Subcutaneous abdominal adipose tissue (tissue), 5 donors: ENCODE results near the gene DYNLT2.

Source experiments
- H3K27ac ChIP-seq: one replicate; pipeline ENCODE4 v1.7.0; 2013; ENCODE audit warnings: low read depth, mild to moderate bottlenecking, inconsistent platforms, low read length, moderate library complexity
- H3K27me3 ChIP-seq, 5 donors: one replicate each; pipeline ENCODE4 v1.7.0; 2013; ENCODE audit warnings: low read length in 5 of 5, inconsistent platforms in 1 of 5; ENCODE audit not compliant: control insufficient read depth in 5 of 5, insufficient read depth in 4 of 5
- H3K36me3 ChIP-seq, 5 donors: one replicate each; pipeline ENCODE4 v1.7.0; 2013; ENCODE audit warnings: low read length in 5 of 5; ENCODE audit not compliant: control insufficient read depth in 5 of 5, insufficient read depth in 5 of 5
- H3K4me1 ChIP-seq, 5 donors: one replicate each; pipeline ENCODE4 v1.7.0; 2013; ENCODE audit warnings: low read length in 5 of 5, mild to moderate bottlenecking in 3 of 5, moderate library complexity in 1 of 5; ENCODE audit not compliant: control insufficient read depth in 5 of 5, insufficient read depth in 5 of 5
- H3K4me3 ChIP-seq, 5 donors: one replicate each; pipeline ENCODE4 v1.7.0; 2013; ENCODE audit warnings: low read length in 5 of 5, low read depth in 1 of 5
- H3K9ac ChIP-seq, 5 donors: one replicate each; pipeline ENCODE4 v1.7.0; 2013; ENCODE audit warnings: low read length in 5 of 5, mild to moderate bottlenecking in 4 of 5, moderate library complexity in 3 of 5
- H3K9me3 ChIP-seq, 5 donors: one replicate each; pipeline ENCODE4 v1.7.0; 2013; ENCODE audit warnings: low read length in 5 of 5; ENCODE audit not compliant: control insufficient read depth in 5 of 5
- donor health status: healthy.
- donor health status: healthy.
- donor health status: healthy.
- donor health status: healthy.
- donor health status: healthy.

The DYNLT2 gene

DNA sequence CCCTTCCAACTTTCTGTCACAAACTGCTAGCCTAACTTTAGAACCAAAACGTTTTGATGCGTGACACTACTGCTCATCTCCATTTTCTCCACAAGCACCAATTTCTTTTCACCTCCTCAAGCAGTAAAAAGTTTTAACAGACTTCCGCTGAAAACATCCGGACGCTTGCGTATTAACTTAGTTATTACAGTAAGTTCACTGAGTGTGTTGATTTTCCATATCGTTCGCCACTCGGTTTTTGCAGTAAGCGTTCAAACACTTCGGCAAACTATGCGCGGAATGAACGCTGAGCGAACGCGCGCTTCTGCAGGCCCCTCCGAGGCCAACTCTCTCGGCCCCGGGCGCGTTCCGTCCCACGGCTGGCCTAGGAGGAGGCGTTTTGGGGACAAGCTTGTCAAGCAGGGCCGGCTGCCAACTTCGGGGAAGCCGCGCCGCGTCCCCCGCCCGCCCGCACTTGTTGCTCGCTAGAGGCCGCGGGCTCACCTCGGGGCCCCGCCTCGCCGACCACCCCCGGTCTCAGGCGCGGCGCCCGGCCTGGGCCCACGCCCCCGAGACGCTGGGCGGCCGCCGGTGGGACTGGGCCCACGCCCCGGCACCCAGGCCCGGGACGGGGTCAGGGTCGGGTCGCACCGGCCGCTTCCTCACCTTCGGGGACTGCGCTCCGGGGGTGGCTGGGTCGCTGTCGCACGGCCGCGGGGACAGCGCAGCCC, 28.0 kb downstream of the DYNLT2 start:
- peak overlapping the region; percentile 74 to 91 (median 85) for H3K4me3 ChIP-seq
- H3K9me3 ChIP-seq: no peaks in the 10 kb centered on the region
- peaks cover 2 to 26% (median 23%) of the 10 kb centered on the region in 5 donors for H3K4me1 ChIP-seq
- H3K9ac ChIP-seq: peak overlapping the region; percentile 76 to 85 (median 79)
- peak overlapping the region; percentile 84 for H3K27ac ChIP-seq
- no peaks in the 10 kb centered on the region for H3K36me3 ChIP-seq
- no peaks in the 10 kb centered on the region for H3K27me3 ChIP-seq

- Histone ChIP-seq H3K9ac (peak overlapping the region; percentile 76 to 85 (median 79)), H3K27ac (peak overlapping the region; percentile 84), H3K4me3 (peak overlapping the region; percentile 74 to 91 (median 85)), H3K9me3 (no peaks in the 10 kb centered on the region), H3K36me3 (no peaks in the 10 kb centered on the region), H3K27me3 (no peaks in the 10 kb centered on the region), H3K4me1 (peaks cover 2 to 26% (median 23%) of the 10 kb centered on the region in 5 donors)
Measured at GRCh38 chr6:169722362-169723199, 28.8 kb downstream of the DYNLT2 start.

DNA sequence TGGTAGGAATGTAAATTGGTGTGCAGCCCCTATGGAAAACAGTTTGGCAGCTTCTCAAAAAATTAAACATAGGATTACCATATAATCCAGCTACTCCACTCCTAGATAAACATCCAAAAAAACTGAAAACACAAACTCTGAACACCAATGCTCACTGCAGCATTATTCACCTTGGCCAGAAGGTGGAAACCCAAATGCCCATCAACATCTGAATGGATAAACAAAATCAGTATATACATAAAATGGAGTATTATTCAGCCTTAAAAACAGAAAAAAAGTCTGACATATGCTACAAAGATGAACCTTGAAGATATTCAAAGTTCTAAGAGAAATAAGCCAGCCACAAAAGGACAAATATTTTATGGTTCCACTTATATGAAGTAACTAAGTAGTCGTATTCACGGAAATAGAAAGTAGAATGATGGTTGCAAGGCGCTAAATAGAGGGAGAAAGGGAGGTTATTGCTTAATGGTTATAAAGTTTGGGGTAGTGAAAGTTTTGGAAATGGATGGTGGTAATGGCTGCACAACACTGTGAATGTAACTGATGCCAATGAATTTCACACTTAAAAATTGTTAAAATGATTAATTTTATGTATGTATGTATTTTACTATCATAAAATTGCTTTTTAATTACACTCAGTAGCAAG, 31.0 kb downstream of the DYNLT2 start:
- H3K27me3 ChIP-seq: no peaks in the 10 kb centered on the region
- H3K36me3 ChIP-seq: peaks cover 8 to 17% (median 11%) of the 10 kb centered on the region in 5 donors
- no peak overlapping the region for H3K9ac ChIP-seq
- H3K9me3 ChIP-seq: no peaks in the 10 kb centered on the region
- H3K27ac ChIP-seq: no peak overlapping the region
- H3K4me1 ChIP-seq: peaks cover 2 to 24% (median 21%) of the 10 kb centered on the region in 5 donors
- no peak overlapping the region for H3K4me3 ChIP-seq

DNA sequence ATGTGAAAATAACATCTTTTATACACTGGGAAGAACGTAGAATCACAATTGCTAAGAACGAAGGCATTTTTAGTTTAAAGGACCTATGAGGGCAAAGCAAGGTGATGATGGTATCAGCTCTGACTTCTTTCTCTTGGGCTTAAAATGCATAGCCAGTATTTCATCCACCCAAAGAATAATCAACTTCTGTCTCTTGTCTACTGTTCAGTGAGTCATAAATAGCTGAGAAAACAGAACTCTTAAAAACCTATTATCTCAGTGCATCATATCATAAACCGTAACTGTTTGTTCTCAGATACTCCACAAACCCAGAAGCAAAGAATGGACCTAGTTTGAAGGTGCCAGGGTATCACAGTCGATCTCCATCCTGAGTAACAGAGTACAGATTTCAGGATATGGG, 32.3 kb downstream of the DYNLT2 start:
- Histone ChIP-seq H3K27ac (no peak overlapping the region), H3K4me3 (no peak overlapping the region), H3K36me3 (peaks cover 13 to 26% (median 21%) of the 10 kb centered on the region in 5 donors), H3K9ac (no peak overlapping the region), H3K9me3 (no peaks in the 10 kb centered on the region), H3K4me1 (peaks cover 2 to 17% (median 15%) of the 10 kb centered on the region in 5 donors), H3K27me3 (no peaks in the 10 kb centered on the region)

DNA sequence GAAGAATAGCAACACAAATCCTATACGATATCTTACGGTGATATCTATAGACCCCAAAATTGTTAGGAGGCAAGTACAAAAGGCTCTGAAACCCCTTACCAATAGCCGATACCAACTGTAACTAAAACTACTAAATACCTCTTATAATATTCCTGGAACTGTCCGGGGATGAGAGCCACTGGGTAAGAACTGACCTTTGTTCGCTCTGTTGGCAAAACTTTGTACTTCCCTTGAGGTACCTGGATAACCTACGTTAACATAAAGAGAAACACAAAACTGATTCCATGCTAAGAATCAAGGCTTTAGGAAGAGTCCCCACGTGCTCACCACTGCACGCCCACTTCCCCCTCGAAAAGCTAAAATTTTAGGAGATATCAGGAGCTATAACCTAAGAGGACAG, 36.8 kb downstream of the DYNLT2 start:
- Histone ChIP-seq H3K27ac (no peak overlapping the region), H3K4me1 (no peaks in the 10 kb centered on the region), H3K9me3 (no peaks in the 10 kb centered on the region), H3K36me3 (peaks cover 31 to 53% (median 45%) of the 10 kb centered on the region in 5 donors), H3K27me3 (no peaks in the 10 kb centered on the region), H3K4me3 (no peak overlapping the region), H3K9ac (no peak overlapping the region)

GRCh38 chr6:169714178-169714577, 37.2 kb downstream of the DYNLT2 start:
- H3K9me3 ChIP-seq: no peaks in the 10 kb centered on the region
- no peaks in the 10 kb centered on the region for H3K4me1 ChIP-seq
- H3K36me3 ChIP-seq: peaks cover 31 to 57% (median 48%) of the 10 kb centered on the region in 5 donors
- no peaks in the 10 kb centered on the region for H3K27me3 ChIP-seq
- no peak overlapping the region for H3K9ac ChIP-seq
- no peak overlapping the region for H3K27ac ChIP-seq
- H3K4me3 ChIP-seq: no peak overlapping the region

- H3K27ac ChIP-seq: no peak overlapping the region
- no peaks in the 10 kb centered on the region for H3K9me3 ChIP-seq
- H3K9ac ChIP-seq: no peak overlapping the region
- no peaks in the 10 kb centered on the region for H3K27me3 ChIP-seq
- peaks cover 30 to 46% (median 39%) of the 10 kb centered on the region in 5 donors for H3K36me3 ChIP-seq
- peaks cover 0 to 3% (median under 1%) of the 10 kb centered on the region in 5 donors for H3K4me1 ChIP-seq
- H3K4me3 ChIP-seq: no peak overlapping the region
Measured at GRCh38 chr6:169710009-169710408, 41.4 kb downstream of the DYNLT2 start.

DNA sequence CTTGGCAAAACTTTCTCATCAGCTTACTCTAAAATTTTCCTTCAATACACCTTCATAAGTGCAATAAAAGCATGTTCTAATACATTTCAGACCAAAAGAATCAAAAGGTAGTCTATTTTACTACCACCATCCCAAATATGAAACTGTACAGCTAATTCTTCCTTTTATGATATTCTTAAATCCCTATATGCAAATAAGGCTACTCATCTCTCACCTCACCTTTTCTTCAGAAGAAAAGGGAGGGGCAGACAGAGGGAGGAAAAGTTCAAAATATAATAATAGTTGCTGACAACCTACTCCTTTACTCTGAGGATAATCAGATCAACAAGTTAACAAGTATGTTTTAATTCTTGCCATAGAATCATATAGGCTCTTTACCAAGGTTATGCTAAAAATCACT, 42.1 kb downstream of the DYNLT2 start:
- H3K27ac ChIP-seq: no peak overlapping the region
- no peak overlapping the region for H3K4me3 ChIP-seq
- no peaks in the 10 kb centered on the region for H3K9me3 ChIP-seq
- H3K36me3 ChIP-seq: peaks cover 26 to 43% (median 32%) of the 10 kb centered on the region in 5 donors
- H3K27me3 ChIP-seq: no peaks in the 10 kb centered on the region
- no peak overlapping the region for H3K9ac ChIP-seq
- H3K4me1 ChIP-seq: peaks cover 0 to 9% (median 5%) of the 10 kb centered on the region in 5 donors

DNA sequence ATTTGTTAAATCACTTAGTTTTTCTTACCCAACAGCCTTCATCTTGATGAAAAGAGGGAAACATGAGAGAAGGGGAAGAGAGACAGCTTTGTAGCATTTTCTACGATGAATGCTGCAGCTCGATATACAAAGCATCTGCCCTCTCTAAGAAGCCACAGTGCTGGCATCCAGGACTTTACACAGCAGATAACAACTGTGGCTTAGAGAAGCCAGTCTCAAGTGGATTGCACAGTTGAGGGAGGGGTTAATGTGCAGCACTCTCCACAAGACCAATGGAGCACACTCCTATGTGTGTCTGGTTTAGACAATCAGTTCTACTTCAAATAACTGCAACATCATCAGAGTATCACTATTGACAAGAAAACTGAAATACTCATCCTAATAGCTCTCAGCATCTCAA, 43.6 kb downstream of the DYNLT2 start:
- no peaks in the 10 kb centered on the region for H3K27me3 ChIP-seq
- H3K36me3 ChIP-seq: peaks cover 20 to 42% (median 25%) of the 10 kb centered on the region in 5 donors

More for the DNA sequence above, 43.6 kb downstream of the DYNLT2 start:
- Histone ChIP-seq H3K4me1 (peaks cover 6 to 24% (median 19%) of the 10 kb centered on the region in 5 donors), H3K9me3 (no peaks in the 10 kb centered on the region), H3K27ac (no peak overlapping the region), H3K4me3 (no peak overlapping the region), H3K9ac (peak overlapping the region in 1 of 5 donors; percentile 11)
